ENCODE measurements around the gene NCBP3.
"Not testable (repeated sequence)": the region's sequence is repeated elsewhere in the genome, so short reads cannot be mapped to it uniquely, and the experiment has no call there.

The NCBP3 gene

DNA sequence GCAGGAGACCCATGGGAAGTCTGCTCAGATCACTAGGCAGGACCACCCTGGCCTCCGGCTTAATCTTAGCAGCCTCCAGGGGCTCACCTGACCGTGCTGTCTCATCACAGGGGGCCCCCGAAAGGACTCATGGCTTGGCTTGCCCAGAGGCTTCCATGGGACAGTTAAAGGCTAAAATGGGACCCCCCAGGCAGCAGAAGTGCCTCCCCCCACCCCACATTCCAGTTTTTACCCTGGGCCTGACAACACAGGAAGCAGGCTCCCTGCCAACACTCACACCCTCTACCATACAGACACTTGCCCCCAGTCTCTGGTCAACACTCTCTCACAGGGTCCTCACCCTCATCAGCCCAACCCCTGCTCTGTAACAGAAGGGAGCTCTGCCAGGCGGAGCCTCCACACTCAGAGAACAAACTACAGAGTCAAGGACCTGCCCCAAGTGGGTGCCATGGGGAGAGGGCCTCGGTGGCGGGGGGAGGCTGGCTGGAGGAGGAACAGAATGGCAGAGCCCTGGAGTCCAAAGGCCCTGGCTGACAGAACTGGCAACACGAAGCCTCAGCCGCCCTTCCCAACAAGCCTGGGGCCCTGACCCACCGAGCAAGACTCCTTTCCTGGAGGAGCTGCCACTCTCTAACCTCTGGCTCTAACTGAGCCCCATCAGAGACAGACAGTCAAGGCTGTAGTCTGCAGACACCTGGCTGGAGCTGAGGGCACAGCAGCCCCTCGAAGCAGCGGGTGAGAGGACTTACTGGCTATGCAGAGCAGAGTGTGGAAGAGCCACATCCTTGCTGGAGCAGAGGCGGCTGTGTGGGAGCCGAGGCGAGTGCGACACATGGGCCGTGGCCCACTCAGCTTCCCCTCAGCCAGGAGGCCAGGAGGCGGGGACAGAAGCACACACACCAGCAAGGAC lies 45.4 kb downstream of the NCBP3 start, which contains the start of gene ITGAE:
ITGAE (minus strand) TSS at position 827 of the 910 bp plus-strand sequence; CDS start at position 783, 44 bp downstream.
- no peak within 1 kb of the TSS for H3K4me3 ChIP-seq (ENCODE audit: low read length)
- no peak for TF ChIP-seq ZNF274 (IDR thresholded peaks at IDR 0.05; ENCODE audit: low read depth, low read length)

GRCh38 chr17:3799181-3799945 lies 46.7 kb downstream of the NCBP3 start:
- no peak for TF ChIP-seq ZNF274 (IDR thresholded peaks at IDR 0.05; ENCODE audit: low read depth, low read length)
- no peak overlapping the region for H3K4me3 ChIP-seq (ENCODE audit: low read length)

DNA sequence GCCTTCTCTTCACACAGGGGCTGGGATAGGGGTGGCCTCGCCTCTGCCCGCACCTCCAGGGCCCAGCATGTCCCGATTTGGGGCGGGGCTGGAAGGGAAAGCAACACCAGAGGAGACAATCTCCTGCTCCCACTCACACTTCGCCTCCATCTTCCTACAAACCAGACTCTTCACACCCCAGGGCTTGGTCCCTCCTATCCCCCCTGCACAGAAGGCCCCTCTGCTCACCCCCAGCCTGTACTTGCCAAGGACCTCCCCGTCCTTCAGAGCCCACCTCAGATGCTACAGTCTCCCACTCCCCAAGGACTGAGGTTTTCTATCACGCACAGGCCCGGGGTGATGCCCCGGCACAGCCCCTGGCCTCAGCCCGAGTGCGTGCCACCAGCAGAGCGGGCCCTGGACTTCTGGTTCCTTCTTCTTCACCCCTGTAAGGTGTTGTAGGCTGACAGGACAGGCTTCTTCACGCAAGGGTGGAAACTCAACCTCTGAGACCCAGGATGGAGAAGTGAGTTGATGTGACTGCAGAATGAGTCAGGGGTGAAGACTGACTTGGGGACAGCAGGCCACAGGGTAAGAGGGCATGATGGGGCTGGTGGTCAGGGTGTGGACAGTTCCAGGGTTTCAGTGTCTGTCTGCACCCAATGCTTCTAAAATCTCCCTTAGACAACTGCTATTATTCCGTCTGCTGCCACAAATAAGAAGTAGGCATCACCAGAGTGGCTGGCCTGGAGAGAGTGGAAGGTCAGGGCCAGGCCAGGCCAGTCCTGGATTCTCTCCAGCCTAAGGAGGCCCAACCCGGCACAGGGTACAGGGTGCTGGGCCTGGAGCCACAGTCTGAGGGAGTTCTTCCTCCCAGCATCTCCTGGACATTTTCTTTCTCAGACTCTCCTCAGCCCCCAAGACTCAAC lies 47.5 kb downstream of the NCBP3 start:
- H3K4me3 ChIP-seq (ENCODE audit: low read length), result no peak overlapping the region
- no peak for TF ChIP-seq ZNF274 (IDR thresholded peaks at IDR 0.05; ENCODE audit: low read depth, low read length)

GRCh38 chr17:3796822-3797170 lies 49.2 kb downstream of the NCBP3 start:
- no peak overlapping the region for H3K4me3 ChIP-seq (ENCODE audit: low read length)
- TF ChIP-seq ZNF274 (IDR thresholded peaks at IDR 0.05; ENCODE audit: low read depth, low read length), result no peak

GRCh38 chr17:3796110-3796821 lies 49.8 kb downstream of the NCBP3 start:
- no peak for TF ChIP-seq ZNF274 (IDR thresholded peaks at IDR 0.05; ENCODE audit: low read depth, low read length)
- H3K4me3 ChIP-seq (ENCODE audit: low read length), result no peak overlapping the region

- H3K4me3 ChIP-seq (ENCODE audit: low read length), result no peak overlapping the region
- no peak for TF ChIP-seq ZNF274 (IDR thresholded peaks at IDR 0.05; ENCODE audit: low read depth, low read length)
Observed at GRCh38 chr17:3795390-3796102, 50.5 kb downstream of the NCBP3 start.

GRCh38 chr17:3794557-3795389 lies 51.3 kb downstream of the NCBP3 start:
- TF ChIP-seq ZNF274 (IDR thresholded peaks at IDR 0.05; ENCODE audit: low read depth, low read length), result no peak
- no peak overlapping the region for H3K4me3 ChIP-seq (ENCODE audit: low read length)

DNA sequence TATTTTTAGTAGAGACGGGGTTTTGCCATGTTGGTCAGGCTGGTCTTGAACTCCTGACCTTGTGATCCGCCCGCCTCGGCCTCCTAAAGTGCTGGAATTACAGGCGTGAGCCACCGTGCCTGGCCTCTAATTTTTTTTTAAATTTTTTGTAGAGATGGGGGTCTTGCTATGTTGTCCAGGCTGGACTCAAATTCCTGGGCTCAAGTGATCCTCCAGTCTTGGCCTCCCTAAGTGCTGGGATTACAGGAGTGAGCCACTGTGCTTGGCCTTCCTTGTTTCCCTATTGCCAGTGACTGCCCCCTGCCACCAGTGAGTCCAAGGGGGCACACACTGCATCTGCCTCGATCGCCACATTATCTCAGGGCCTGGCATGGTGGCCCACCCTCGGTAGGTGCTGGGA lies 51.9 kb downstream of the NCBP3 start:
- not testable (repeated sequence) for H3K4me3 ChIP-seq (ENCODE audit: low read length)

DNA sequence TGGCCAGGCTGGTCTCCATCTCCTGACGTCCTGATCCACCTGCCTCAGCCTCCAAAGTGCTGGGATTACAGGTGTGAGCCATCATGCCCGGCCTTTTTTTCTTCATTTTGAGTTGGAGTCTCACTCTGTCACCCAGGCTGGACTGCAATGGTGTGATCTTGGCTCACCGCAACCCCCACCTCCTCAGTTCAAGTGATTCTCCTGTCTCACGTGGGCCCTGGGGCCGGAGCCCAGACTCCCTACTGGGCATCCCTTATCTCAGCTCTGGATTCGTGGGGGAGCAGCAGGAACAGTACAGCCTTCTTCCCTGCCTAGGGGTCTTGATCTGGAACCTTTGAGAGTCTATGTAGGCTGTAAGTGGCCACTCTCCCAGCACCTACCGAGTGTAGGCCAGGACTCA lies 52.8 kb downstream of the NCBP3 start:
- not testable (repeated sequence) for H3K4me3 ChIP-seq (ENCODE audit: low read length)

DNA sequence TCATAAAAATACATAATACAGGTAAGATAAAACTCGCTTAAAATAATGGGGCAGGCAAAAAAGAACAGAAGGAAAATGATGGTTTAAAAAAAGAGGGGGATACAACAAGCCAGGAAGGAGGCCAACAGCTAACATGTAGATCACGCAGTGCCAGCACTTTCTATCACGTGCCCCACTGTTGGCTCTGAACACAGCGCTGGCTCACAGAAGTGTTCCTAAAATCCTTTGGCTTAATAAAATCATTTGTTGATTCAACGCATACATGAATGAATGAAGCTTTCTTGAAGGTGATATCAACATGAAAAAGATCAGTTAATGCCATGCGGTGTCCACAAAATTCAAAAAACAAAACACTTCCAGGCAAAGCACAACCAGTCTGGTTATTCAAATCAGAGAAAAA lies 53.6 kb downstream of the NCBP3 start:
- no peak for TF ChIP-seq ZNF274 (IDR thresholded peaks at IDR 0.05; ENCODE audit: low read depth, low read length)
- H3K4me3 ChIP-seq (ENCODE audit: low read length), result no peak overlapping the region

DNA sequence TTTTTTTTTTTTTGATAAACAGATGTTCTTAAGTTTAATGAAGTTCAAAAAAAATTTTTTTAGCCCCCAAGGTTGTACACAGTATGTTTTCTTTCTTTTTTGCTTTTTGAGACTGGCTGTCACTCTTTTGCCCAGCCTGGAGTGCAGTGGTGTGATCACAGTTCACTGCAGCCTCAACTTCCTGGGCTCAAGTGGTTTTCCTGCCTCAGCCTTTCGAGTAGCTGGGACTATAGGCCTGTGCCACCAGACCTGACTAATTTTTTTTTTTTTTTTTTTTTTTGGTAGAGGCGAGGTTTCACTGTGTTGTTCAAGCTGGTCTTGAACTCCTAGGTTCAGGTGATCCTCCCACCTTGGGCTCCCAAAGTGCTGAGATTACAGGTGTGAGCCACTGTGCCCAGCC lies 57.8 kb downstream of the NCBP3 start:
- no peak overlapping the region for H3K4me3 ChIP-seq (ENCODE audit: low read length)
- TF ChIP-seq ZNF274 (IDR thresholded peaks at IDR 0.05; ENCODE audit: low read depth, low read length), result no peak

DNA sequence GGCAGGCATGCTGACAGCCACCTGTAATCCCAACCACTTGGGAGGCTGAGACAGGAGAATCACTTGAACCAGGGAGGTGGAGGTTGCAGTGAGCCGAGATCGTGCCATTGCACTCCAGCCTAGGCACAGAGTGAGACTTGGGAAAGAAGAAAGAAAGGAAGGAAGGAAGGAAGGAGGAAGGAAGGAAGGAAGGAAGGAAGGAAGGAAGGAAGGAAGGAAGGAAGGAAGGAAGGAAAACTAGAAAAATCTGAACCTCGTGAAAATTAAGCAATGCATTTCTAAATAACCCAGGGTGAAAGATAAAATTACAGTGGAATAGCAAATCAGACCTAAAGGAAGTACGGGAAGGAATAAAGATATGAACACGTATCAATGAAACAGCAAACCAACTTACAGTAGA lies 60.7 kb downstream of the NCBP3 start:
- not testable (repeated sequence) for H3K4me3 ChIP-seq (ENCODE audit: low read length)

All from GM08714 (cell line).